ENCODE measurements around the gene APOBEC3A.

GRCh38 chr22:38951734-38952133, 5.7 kb upstream of the APOBEC3A start:
- TF ChIP-seq CTCF (IDR thresholded peaks at IDR 0.05), result peak in 1 of 5 experiments; percentile 17
- no peak for TF ChIP-seq EP300 (IDR thresholded peaks at IDR 0.05; ENCODE audit: low read depth)
- peak in 1 of 3 donors; percentile 20 for TF ChIP-seq POLR2AphosphoS5 (IDR thresholded peaks at IDR 0.05)
